ENCODE results near the gene F10.

DNA sequence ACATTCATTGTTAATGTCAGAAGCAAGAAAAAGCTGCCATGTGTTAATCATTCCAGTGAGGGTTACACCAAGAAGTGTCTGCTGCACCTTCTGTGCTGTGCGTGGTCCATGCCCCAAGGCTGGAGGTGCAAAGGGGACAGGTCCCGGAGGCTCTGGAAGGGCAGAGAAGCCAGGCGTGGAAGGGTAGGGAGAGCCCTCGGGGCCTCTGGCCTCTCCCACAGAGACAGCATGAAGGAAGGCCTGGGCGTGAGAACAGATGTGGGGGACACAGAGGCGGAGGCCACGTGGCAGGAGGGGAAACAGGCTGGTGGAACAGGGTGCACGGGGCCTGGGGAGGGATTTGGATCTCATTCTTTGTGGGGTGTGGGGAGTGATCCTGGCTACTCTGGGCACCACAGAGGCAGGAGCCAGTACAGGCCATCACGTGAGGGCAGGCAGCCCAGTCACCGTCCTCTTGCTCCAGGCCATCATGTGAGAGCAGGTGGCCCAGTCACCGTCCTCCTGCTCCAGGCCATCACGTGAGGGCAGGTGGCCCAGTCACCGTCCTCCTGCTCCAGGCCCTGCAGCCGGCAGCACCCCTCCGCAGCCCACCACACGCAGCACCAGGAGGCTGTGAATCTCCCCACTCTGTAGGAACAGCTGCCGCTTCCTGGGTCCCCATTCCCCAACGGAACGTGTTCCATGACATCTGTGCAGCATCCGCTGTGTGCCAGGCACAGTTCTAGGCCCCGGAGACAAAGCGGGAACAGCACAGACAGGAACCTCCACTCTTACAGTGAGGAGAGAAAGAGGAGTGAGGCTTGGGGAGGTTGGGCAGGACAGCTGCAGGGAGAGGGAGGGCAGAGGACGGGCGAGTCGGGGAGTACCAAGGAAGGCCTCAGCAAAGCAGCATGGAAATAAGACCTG is 27.2 kb upstream of the F10 start:
- TF ChIP-seq, protein P1, sequence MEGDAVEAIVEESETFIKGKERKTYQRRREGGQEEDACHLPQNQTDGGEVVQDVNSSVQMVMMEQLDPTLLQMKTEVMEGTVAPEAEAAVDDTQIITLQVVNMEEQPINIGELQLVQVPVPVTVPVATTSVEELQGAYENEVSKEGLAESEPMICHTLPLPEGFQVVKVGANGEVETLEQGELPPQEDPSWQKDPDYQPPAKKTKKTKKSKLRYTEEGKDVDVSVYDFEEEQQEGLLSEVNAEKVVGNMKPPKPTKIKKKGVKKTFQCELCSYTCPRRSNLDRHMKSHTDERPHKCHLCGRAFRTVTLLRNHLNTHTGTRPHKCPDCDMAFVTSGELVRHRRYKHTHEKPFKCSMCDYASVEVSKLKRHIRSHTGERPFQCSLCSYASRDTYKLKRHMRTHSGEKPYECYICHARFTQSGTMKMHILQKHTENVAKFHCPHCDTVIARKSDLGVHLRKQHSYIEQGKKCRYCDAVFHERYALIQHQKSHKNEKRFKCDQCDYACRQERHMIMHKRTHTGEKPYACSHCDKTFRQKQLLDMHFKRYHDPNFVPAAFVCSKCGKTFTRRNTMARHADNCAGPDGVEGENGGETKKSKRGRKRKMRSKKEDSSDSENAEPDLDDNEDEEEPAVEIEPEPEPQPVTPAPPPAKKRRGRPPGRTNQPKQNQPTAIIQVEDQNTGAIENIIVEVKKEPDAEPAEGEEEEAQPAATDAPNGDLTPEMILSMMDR (IDR thresholded peaks at IDR 0.05): no peak
- no peak for TF ChIP-seq EZH2 (IDR thresholded peaks at IDR 0.05; ENCODE audit: borderline replicate concordance, insufficient read depth, low read depth, low read length, poor library complexity, severe bottlenecking)
